Cardiac muscle cell (in vitro differentiated cells and primary cell): ENCODE results near the gene C6orf118. TPM values are rescaled to one million over a fixed set of nuclear protein-coding genes. Genes with fewer than 3 reads are reported as not detected.

Experiments
- DNase-seq, 2 donors: peaks; one replicate each; pipeline versions ENCODE4 v3.0.0 to v3.0.0-alpha.2; 2010 to 2017; ENCODE audit warnings: low read depth in 1 of 2, low spot score in 1 of 2
- H3K27ac ChIP-seq: fragments of 200-600 bp; sonication (generic); 2 replicates; pipeline ENCODE4 v1.5.1; 2016
- H3K27me3 ChIP-seq: fragments of 200-600 bp; sonication (generic); 2 replicates; pipeline ENCODE4 v1.6.0; 2016; ENCODE audit warnings: control low read depth
- H3K36me3 ChIP-seq: fragments of 200-600 bp; sonication (generic); 2 replicates; pipeline ENCODE4 v1.5.1; 2016; ENCODE audit warnings: control low read depth
- H3K4me1 ChIP-seq: fragments of 200-600 bp; sonication (generic); 2 replicates; pipeline ENCODE4 v1.8.1; 2017; ENCODE audit warnings: low read depth, mild to moderate bottlenecking, mixed run types
- H3K4me3 ChIP-seq: fragments of 200-600 bp; sonication (generic); 2 replicates; pipeline ENCODE4 v1.5.1; 2016; ENCODE audit warnings: mild to moderate bottlenecking
- H3K9me3 ChIP-seq: fragments of 200-600 bp; sonication (generic); 2 replicates; pipeline ENCODE4 v1.5.1; 2017; ENCODE audit warnings: low read depth, mild to moderate bottlenecking, control low read depth
- polyA plus RNA-seq: library from polyadenylated mRNA; unstranded; fragments of >200 nt; fragmentation: Nextera tagmentation; extraction: Ambion mirVana; gene quantifications from 2 replicates; pipeline ENCODE4 v1.2.1, GENCODE V29; 2016
- total RNA-seq: library from RNA; depleted of rRNA; stranded (reverse); fragments of >200 nt; gene quantifications from 2 replicates; pipeline ENCODE4 v1.2.3, GENCODE V29; 2016
- TF ChIP-seq, protein P1 (sequence below): IDR thresholded peaks from 2 replicates; pipeline ENCODE4 v1.5.1; 2012; ENCODE audit warnings: low read depth, mild to moderate bottlenecking, low read length

Gene C6orf118
- total and polyA plus RNA-seq, 2 experiments from 2014 or later, result 0.42 TPM; not detected in 1

DNA sequence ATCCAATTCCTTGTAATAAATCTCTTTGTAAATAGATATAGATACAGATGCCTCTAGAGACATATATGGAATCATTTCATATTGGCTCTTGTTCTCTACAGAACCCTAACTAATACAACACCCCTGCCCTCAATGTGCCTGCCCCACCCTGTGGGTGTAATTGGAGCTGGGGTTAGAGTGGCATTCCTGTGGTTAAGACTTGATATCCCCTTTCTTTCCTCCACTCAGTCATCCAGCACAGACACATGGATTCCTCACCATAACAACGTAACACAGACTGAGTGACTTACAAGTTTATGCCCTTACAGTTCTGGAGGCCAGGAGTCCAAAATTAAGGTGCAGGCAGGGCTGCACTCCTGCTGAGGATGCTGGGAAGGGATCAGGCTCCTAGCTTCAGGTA is 42.8 kb downstream of the C6orf118 start:
- H3K36me3 ChIP-seq, result no peaks in the 10 kb centered on the region
- H3K4me3 ChIP-seq, result no peak overlapping the region
- no peaks in the 10 kb centered on the region for H3K27me3 ChIP-seq
- TF ChIP-seq, protein P1, sequence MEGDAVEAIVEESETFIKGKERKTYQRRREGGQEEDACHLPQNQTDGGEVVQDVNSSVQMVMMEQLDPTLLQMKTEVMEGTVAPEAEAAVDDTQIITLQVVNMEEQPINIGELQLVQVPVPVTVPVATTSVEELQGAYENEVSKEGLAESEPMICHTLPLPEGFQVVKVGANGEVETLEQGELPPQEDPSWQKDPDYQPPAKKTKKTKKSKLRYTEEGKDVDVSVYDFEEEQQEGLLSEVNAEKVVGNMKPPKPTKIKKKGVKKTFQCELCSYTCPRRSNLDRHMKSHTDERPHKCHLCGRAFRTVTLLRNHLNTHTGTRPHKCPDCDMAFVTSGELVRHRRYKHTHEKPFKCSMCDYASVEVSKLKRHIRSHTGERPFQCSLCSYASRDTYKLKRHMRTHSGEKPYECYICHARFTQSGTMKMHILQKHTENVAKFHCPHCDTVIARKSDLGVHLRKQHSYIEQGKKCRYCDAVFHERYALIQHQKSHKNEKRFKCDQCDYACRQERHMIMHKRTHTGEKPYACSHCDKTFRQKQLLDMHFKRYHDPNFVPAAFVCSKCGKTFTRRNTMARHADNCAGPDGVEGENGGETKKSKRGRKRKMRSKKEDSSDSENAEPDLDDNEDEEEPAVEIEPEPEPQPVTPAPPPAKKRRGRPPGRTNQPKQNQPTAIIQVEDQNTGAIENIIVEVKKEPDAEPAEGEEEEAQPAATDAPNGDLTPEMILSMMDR, result no peak
- H3K4me1 ChIP-seq, result no peaks in the 10 kb centered on the region
- H3K9me3 ChIP-seq, result no peaks in the 10 kb centered on the region
- DNase-seq, result no peak
- H3K27ac ChIP-seq, result no peak overlapping the region

DNA sequence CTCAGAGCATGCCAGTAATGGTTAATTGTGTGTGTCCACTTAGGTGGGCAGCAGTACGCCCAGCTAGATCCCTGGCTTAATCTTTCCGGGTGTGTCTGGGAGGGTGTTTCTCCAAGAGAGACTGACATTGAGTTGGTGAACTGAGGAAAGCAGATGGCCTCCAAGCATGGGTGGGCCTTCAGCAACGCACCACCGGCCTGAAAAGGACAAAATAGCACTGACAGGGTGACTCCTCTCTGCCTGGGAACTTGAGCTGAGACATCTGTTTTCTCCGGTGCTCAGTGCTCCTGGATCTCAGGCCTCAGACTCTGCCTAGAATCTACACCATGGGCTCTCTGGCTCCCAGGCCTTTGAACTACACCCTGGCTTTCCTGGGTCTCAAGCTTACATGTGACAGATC is 43.2 kb downstream of the C6orf118 start:
- Histone ChIP-seq H3K9me3 (no peaks in the 10 kb centered on the region), H3K36me3 (no peaks in the 10 kb centered on the region), H3K27me3 (no peaks in the 10 kb centered on the region), H3K27ac (no peak overlapping the region), H3K4me1 (no peaks in the 10 kb centered on the region), H3K4me3 (no peak overlapping the region)
- no peak for DNase-seq
- TF ChIP-seq, protein P1, result no peak

DNA sequence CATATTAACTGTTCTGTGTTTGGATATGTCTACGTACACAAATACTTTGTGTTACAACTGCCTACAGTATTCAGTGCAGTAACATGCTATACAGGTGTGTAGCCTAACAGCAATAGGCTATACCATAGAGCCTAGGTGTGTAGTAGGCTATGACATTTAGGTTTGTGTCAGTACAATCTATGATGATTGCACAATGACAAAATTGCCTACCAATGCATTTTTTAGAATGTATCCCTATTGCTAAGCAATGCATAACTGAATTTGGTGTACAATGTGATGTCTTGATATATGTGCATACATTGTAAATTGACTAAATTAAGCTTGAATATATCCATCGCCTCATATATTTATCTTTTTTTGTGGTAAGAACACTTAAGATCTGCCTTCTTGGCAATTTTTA is 48.9 kb downstream of the C6orf118 start:
- Histone ChIP-seq H3K27me3 (no peaks in the 10 kb centered on the region), H3K4me3 (no peak overlapping the region), H3K36me3 (no peaks in the 10 kb centered on the region), H3K27ac (no peak overlapping the region), H3K9me3 (no peaks in the 10 kb centered on the region), H3K4me1 (no peaks in the 10 kb centered on the region)
- TF ChIP-seq, protein P1, result no peak
- DNase-seq, result no peak

DNA sequence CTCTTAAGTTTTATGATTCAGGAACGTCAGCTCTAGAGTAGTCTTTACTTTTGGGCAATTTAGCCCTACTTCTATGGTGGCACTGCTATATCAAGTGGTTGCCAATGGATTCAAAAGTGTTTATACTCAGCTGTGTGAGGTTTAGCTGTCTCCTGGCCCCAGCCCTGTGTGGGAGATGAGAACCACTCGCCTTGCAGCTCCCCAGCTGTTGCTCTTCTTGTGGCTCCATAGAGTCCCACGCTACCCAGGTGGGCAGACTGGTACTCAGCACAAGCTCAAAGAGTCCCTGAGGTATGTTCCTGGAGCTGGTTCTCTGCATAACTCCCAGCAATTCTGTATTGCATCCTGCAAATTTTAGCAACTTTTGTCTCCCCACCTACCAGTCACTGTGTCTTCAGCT is 59.6 kb downstream of the C6orf118 start:
- Histone ChIP-seq H3K27me3 (no peaks in the 10 kb centered on the region), H3K27ac (no peak overlapping the region), H3K4me3 (no peak overlapping the region), H3K36me3 (no peaks in the 10 kb centered on the region), H3K4me1 (no peaks in the 10 kb centered on the region), H3K9me3 (no peaks in the 10 kb centered on the region)
- TF ChIP-seq, protein P1, result no peak
- DNase-seq, result no peak

DNA sequence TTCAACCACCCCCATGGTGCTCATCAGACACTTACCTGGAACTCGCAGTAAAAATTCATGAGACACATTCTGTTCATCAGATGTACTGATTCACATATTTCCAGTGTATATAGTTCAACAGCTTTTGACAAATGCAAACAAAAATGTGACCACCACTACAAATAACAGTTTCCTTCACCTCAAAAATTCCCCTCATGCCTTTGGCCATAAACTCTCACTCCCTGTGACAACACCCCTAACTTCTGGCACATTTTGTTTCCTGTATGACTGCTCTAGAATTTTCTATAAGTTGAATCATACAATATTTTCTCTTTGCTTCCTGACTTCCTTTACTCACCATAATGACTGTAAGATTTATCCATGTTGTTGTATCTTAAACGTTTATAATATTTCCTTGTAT is 63.7 kb downstream of the C6orf118 start:
- Histone ChIP-seq H3K27ac (no peak overlapping the region), H3K9me3 (no peaks in the 10 kb centered on the region), H3K36me3 (no peaks in the 10 kb centered on the region), H3K4me1 (no peaks in the 10 kb centered on the region), H3K27me3 (no peaks in the 10 kb centered on the region), H3K4me3 (no peak overlapping the region)
- TF ChIP-seq, protein P1, result no peak
- DNase-seq, result peak in 1 of 2 donors; percentile 19

DNA sequence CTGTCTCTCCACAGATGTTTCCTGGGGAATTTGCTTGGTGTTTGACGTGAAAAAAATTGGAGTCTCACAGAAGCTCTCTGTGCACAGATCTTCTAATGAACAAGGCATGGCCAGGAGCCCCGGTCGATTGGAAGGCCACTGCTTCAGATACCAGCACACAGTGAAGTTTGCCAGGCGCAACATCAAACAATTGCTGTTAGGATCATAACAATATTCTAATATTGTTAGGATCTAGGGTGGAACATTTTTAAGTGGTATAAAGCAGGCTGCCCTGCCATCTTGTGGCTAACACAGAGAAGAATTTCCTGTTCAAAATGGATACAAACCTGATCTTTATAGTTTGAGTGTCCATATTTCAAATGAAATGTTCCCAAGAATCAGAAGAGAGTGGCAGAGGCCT is 64.1 kb downstream of the C6orf118 start:
- no peaks in the 10 kb centered on the region for H3K27me3 ChIP-seq
- TF ChIP-seq, protein P1, result peak; percentile 45
- no peaks in the 10 kb centered on the region for H3K9me3 ChIP-seq
- H3K4me3 ChIP-seq, result no peak overlapping the region
- no peak overlapping the region for H3K27ac ChIP-seq
- no peaks in the 10 kb centered on the region for H3K4me1 ChIP-seq
- H3K36me3 ChIP-seq, result no peaks in the 10 kb centered on the region
- DNase-seq, result peak; percentile 28 to 58
